Lower leg skin (tissue), 3 donors: ENCODE results near the gene CLDN12.

Source experiments
- CTCF ChIP-seq, 3 donors: fragments of 450-650 bp; IDR thresholded peaks; one replicate each; pipeline ENCODE4 v1.5.1; 2016; ENCODE audit warnings: antibody characterized with exemption in 3 of 3, mild to moderate bottlenecking in 3 of 3, moderate library complexity in 2 of 3
- POLR2A ChIP-seq, 2 donors: fragments of 450-650 bp; IDR thresholded peaks; one replicate each; pipeline ENCODE4 v1.6.1; 2016 to 2017; ENCODE audit warnings: antibody characterized with exemption in 2 of 2, mild to moderate bottlenecking in 1 of 2, moderate library complexity in 1 of 2

GRCh38 chr7:90401989-90402388 is 1.3 kb upstream of the CLDN12 start:
- TF ChIP-seq CTCF (IDR thresholded peaks at IDR 0.05), result no peak
- TF ChIP-seq POLR2A (IDR thresholded peaks at IDR 0.05), result no peak
